AG04450 (cell line): ENCODE results near the gene OGA. TPM values are rescaled to one million over a fixed set of nuclear protein-coding genes. Genes with fewer than 3 reads are reported as not detected.

Source experiments
- CTCF ChIA-PET: fragments of 300-600, 350-600 bp; formaldehyde crosslinking; extraction: SDS; loops from one replicate; lab custom pipeline; 2022; ENCODE audit warnings: antibody characterized with exemption, inconsistent platforms; lab: Charles Lee
- POLR2A ChIA-PET: fragments of 350-600 bp; formaldehyde crosslinking; extraction: SDS; loops from one replicate; lab custom pipeline; 2021; ENCODE audit warnings: antibody characterized with exemption, inconsistent platforms; lab: Yijun Ruan, JAX
- DNase-seq: peaks from one replicate; pipeline ENCODE4 v3.0.0-alpha.2; 2011; ENCODE audit warnings: low read depth, low spot score
- H3K27ac ChIP-seq: one replicate; pipeline ENCODE4 v1.5.1; 2012; ENCODE audit warnings: low read depth, low read length, control low read depth
- H3K27me3 ChIP-seq: one replicate; pipeline ENCODE4 v1.6.0; 2012; ENCODE audit warnings: low read length; ENCODE audit not compliant: control insufficient read depth, insufficient read depth
- H3K4me3 ChIP-seq: 2 replicates; pipeline ENCODE4 v1.5.1; 2011; ENCODE audit warnings: mild to moderate bottlenecking, low read depth, low read length, control low read depth
- H3K9me3 ChIP-seq: 2 replicates; pipeline ENCODE4 v1.5.1; 2012; ENCODE audit warnings: low read length; ENCODE audit not compliant: control insufficient read depth, insufficient read depth
- CTCF ChIP-seq: IDR thresholded peaks from 2 replicates; pipeline ENCODE4 v1.5.1; 2011; ENCODE audit warnings: low read depth, low read length, control low read depth, inconsistent platforms
- polyA plus RNA-seq: library from polyadenylated mRNA; depleted of rRNA; stranded (reverse); fragments of >200 nt; gene quantifications from 2 replicates; pipeline ENCODE4 v1.2.3, GENCODE V29; 2011

OGA gene
- polyA plus RNA-seq, 1 experiment = 82.6 TPM

GRCh38 chr10:101759309-101760247 lies 58.7 kb downstream of the OGA start:
- Histone ChIP-seq H3K27ac (no peak overlapping the region), H3K4me3 (no peak overlapping the region), H3K27me3 (peaks cover 68% of the 10 kb centered on the region), H3K9me3 (no peaks in the 10 kb centered on the region)
- ChIA-PET CTCF (interaction anchor here (1.3 kb wide), 1 partner anchor 22 kb away, joined by 5 read pairs; no protein-coding TSS in a partner anchor), POLR2A (no interaction called here)
- no peak for DNase-seq
- no peak for TF ChIP-seq CTCF

GRCh38 chr10:101758858-101759257 lies 59.4 kb downstream of the OGA start:
- no peak for DNase-seq
- Histone ChIP-seq H3K9me3 (no peaks in the 10 kb centered on the region), H3K4me3 (no peak overlapping the region), H3K27ac (no peak overlapping the region), H3K27me3 (peaks cover 67% of the 10 kb centered on the region)
- ChIA-PET POLR2A (no interaction called here), CTCF (no interaction called here)
- no peak for TF ChIP-seq CTCF

- no peaks in the 10 kb centered on the region for H3K9me3 ChIP-seq
- TF ChIP-seq CTCF = no peak
- CTCF ChIA-PET = interaction anchor here (1.1 to 1.5 kb wide), 2 partner anchors 148 to 538 kb away, joined by 3 read pairs; no protein-coding TSS in a partner anchor
- POLR2A ChIA-PET = no interaction called here
- H3K27ac ChIP-seq = no peak overlapping the region
- H3K4me3 ChIP-seq = no peak overlapping the region
- no peak for DNase-seq
- peaks cover 13% of the 10 kb centered on the region for H3K27me3 ChIP-seq
These were observed 66.0 kb downstream of the OGA start for GRCh38 chr10:101752241-101752640.

- CTCF ChIA-PET = no interaction called here
- no peak overlapping the region for H3K4me3 ChIP-seq
- H3K27me3 ChIP-seq = peaks cover 4% of the 10 kb centered on the region
- POLR2A ChIA-PET = no interaction called here
- DNase-seq = no peak
- no peak for TF ChIP-seq CTCF
- H3K27ac ChIP-seq = no peak overlapping the region
- H3K9me3 ChIP-seq = no peaks in the 10 kb centered on the region
These were observed 68.9 kb downstream of the OGA start for GRCh38 chr10:101749047-101750016.
